HG02943 (cell line): Measurements from ENCODE around the gene FAM78B.

Experiments
- ATAC-seq: cut with Tn5 transposase; IDR thresholded peaks from one replicate; pipeline ENCODE4 v1.9.1; 2021; ENCODE audit warnings: mild to moderate bottlenecking, low read depth, moderate library complexity; ENCODE audit not compliant: unreplicated experiment

Gene FAM78B

DNA sequence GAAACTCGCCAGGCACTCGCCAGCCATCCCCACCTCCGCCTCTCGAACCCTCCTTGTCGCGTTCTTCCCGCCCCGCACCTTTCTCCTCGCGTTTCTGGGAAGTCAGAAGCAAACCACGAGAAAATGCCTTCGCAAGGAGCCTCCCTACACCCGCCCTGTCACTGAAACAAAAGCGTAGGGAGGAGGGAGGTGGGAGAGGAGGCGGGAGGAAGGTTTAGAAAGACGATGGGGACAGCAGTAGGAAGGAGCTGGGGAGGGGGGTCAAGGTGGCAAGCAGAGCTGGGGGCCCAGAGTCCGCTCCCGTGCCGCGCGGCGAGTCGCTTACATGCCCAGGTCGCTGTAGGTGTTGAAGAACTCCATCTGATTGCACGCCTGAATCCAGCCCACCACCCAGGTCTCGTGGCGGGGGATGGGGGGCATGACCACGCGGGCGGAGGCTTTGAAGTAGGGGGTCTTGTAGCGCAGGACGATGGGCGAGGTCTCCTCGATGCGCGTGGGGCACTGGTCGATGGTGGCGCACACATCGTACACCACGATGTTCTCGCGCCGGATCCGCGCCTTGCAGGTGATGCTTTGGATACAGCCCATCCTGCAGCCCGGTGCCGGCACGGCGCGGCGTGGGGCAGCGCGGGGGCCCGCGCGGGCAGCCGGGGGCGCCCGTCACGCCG lies 1.0 kb downstream of the FAM78B start:
- ATAC-seq: no peak

DNA sequence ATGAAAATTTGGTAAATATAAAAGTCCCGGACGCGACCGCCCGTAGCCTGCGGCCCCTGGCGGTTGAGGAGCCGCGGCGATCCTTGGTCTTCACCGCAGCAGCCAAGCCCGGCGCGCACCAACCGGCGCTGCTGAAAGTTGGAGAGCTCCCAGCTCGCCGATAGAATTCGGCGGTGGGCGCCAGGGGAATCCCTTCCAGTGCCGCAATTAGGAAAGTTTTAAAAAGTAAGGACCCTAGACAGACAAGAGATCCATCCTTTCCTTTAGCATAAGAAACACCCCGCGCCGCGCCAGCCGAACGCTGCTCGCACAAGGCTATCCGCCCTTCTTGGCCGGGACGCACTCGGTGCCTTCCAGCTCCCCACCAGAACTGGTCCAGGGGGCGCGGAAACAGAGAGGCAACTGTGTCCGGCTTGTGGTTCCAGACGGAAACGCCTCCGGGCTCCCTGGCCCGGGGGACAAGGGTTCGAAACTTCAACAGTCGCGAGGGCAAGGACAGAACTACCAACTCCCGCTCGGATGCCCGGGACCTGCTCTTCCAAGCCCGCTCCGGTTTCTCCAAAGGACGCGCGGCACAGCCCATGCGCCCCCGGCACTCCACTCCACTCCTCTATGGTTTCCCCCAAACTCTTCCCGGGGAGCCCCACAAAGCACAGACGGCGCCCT lies 1.7 kb downstream of the FAM78B start:
- no peak for ATAC-seq

DNA sequence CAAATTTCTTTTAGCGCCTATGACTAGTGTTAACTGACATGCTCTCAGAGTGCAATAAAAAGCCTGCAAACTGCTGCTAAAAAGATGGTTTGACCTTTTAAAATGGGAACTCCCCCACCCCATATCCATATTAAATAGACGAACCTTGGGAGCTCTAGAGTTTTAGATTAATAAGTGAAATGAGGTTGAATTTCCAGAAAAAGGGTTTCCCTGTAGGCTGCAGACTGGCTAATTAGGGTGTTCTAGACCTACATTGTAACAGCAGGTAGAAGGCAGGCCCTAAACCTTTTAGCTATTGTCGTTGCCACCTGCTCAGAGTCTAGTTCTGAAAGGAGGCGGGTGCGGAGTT lies 2.2 kb downstream of the FAM78B start:
- ATAC-seq: no peak

DNA sequence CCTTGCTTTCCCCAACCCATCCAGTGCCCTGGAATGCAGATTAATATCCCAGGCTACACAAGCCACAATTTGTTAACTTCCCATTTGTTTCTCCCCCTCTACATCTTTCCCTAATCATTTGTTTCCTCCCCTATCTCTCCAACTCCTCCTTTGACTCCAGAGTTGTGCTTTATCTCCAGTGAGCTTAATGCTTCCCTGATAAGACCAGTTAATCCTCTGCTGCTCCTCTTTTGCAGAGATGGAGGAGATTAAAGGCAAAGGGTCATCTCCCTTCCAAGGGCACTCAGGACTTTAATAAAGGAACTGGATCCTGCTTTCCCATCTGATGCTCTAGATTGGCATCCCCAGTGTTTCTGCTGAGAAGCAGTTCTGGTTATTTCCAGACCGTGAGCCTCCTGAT lies 7.1 kb downstream of the FAM78B start:
- ATAC-seq: no peak

DNA sequence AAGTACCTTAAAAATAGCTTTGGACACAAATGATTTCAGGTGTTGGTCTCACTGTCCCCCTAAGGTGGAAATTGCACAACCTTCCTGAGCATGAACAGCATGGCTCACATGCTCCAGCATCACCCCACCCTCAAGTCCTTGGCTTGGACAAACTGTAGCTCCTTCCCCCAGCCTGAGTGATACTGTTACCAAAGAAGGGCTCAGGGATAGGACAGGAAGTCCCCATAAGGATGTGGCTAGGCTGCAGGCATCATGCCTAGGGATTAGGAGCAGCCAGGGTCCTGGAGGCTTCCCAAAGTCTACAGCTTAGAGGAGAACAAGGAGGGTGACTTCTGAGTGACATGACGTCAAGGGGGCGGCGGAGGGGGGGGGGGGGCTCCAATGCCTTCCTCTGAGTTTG lies 10.1 kb downstream of the FAM78B start:
- ATAC-seq: no peak

DNA sequence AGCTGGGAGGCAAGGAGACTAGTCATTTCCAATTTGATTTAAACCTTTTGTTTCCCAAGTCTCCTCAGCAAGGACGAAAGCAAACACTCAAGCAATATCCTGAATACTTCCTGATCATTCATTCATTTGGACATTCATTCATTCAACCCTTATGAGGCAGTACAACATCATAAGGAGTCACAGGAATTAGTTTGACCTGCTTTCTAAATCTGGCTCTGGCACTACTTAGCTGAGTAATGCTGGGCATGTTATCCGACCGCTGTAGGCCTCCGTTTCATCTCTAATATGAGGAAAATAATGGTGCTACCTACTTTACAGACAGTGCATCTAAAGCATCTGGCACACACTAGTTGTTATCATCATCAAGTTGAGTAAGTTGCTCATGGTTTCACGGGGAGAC lies 11.7 kb downstream of the FAM78B start:
- ATAC-seq: no peak

DNA sequence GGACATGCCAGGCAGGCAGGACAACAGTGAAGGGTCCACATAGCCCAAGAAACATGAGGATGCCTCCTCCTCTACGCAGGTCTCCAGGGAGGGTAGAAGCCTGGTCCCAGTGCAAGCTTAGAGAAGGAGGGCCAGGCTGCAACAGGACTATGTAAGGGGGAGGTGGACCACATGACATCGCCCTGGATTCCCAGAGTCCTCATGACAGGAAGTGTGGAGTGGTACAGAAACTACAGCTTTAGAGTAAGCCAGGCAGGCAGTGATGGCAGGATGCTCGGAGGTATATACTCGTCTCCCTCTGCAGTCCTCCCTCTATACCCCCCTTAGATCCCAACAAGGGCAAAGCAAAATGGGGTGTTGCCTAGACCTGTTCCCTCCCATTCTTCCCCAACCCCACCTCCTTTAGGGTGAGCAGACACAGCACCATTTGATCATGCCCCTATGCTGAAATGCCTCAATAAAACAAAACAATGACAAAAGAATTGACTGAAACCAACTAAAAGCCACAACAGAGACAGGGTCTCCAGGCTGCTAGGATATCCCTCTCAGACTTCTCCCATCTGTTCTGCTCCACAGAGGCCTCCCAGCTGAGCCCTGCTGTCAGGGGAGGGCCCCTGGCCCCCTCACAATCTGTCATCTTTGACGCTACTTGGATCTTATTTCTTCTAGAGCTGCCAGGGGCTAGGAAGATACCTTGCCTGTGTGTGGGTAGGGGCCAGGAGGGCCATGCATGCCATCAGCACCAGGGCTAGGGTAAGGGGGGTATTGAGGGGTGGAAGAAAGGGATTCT lies 13.1 kb downstream of the FAM78B start:
- no peak for ATAC-seq

DNA sequence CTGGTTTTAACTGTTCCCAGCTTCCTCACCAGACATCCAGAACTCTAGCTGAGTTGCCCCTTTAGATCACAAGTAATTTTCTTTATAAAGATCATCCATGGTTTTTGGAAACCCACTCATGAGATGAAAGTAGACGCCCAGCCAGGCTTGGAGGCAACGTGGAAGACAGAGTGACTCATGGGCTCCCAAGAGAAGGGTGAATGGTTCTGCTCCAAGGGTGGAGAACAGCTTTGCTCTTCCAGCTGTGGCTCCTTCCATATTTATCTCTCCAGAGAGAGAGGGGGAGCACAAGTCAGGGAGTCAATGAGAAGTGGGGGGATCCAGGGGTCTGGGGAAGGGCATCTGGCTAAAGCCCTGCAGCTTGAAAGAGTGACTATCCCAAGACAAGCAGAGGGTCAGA lies 13.8 kb downstream of the FAM78B start:
- no peak for ATAC-seq

DNA sequence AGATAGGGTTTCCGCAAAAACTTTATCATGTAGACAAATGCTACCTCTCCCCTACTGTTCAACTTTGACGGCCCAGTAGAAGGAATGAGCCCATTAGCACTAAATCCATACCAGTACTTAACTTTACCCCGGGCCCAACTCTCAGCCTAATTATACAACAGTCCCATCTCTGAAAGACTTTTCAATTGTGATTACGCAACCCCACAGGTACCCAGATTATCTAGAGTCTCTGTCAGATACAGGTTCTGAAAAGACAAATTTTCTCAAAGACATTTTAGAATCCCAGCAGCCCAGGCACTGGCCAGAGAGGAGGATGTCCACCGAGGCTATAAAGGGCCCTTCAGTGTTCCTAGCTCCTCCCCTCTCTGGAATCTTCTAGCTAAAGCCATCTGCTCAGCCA lies 15.0 kb downstream of the FAM78B start:
- no peak for ATAC-seq

DNA sequence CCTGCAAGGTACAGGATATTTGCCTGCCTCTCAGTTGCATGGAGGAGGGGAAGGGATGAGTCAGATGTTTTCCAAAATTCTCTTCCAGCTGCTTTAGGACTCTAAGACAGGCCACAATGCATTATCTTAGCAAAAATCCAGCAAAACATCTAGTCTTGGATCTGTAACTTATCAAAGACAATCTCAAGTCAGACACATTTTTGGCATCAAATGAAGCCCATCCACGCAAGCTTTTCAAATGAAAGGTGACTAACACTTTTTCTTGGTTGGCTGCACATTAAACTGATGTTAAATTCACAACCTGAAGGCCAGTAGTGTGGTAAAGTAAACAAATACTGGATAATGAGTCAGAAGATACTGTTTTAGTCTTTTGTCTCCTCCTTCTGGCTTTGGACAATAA lies 21.3 kb downstream of the FAM78B start:
- no peak for ATAC-seq

DNA sequence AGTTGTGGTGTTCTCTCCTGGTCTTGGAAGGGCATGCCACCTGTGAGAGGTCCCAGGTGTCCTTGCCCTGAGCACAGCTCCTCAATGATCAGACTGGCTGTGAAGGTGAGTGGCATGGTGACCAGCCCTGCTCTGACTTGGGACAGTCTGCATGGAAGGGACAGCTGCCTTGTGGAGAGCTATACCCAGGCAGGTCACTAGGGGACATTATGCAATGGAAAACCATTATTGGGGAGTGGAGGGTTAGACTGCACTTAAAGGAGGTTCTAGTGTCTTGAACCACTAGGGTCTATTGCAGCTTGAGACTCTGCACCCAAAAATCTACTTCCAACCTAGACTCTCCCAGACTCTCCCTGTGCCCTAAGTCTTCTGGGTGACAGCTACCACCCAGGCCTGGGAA lies 24.8 kb downstream of the FAM78B start:
- ATAC-seq: no peak

DNA sequence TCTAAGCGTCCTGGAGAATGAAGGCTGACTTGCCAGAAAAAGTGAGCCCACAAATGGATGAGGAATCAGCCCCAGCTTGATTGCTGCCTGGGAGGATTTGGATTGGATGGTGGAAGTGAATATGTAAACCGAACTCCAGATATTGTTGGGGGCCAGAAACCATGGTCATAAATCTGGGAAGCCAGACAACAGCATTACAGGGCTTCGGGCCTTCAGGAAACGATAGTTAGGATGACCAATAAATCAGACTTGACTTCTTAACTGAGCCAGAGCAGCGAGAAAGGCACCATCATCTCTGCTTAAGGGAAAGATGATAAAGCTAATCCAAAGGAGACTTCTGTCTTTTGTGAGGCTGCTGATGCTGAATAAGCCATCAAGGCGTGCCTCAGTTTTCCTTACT lies 26.6 kb downstream of the FAM78B start:
- no peak for ATAC-seq

DNA sequence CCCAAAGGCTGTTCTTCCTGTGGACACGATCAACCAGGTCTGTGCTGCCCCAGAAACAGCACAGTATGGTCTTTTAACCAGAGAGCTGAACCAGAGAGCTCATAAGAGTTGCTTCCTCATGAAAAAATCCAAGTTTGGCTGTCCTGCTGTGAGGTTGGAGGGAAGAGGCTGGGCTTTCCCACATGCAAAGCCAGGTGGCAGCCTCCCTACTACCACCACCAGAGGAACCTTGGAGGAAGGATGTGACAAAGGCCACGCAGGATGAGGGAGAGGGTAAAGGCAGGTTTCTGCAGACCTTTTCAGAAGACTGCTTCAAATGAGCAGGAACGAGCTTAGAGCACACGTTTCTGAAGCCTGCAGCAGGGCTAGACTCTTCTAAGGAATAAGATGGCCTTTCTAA lies 27.1 kb downstream of the FAM78B start:
- ATAC-seq: no peak

DNA sequence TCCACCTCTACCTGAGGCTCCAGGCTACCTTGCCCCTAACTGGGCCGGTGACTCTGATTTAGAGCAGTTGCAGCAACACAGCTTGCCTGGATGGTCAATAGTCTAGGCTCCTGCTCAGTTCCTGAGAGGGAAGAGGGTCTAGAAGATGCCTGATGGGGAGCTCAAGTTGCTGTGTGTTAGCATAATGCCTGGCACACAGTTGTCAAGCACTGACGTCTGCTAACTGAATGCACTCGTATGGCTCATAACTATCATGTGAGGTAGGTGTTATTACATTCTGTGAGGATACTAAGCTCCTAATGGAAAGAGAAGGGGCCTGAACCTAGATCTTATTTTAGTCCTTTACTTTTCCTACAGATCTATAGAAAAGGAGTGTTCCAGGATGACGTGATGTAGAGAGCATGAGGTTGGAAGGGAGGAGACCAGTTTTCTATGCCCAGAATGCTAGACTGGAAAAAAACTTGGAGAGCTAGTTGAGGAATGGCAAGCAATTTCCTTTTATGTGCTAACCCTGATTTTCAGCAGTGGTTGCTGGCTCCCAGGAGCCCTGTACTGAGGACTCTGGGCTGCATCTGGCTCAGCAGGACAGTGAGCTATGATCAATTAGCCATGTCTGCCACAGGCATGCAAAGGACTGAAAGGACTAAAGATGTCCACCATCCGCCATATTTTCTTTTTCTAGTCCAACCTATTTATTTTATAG lies 30.0 kb downstream of the FAM78B start:
- no peak for ATAC-seq

DNA sequence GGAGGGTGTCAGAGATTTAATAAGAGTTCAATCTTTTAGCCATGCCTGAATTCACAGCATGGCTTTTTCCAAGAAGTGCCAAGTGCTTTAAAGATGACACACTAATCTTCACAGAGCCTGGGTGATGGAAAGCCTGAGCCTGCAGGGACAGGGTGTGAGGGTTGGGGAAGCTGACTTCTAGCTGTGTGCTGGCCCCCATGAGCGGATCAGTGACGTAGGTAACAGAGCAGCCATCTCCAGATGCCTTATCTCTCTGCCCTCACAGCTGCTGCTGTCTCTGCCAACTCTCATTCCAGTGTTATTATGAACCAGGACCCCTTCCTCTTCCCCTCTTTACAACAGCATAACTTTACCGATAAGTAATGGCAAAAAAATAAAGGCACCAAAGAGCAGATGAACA lies 30.6 kb downstream of the FAM78B start:
- no peak for ATAC-seq

DNA sequence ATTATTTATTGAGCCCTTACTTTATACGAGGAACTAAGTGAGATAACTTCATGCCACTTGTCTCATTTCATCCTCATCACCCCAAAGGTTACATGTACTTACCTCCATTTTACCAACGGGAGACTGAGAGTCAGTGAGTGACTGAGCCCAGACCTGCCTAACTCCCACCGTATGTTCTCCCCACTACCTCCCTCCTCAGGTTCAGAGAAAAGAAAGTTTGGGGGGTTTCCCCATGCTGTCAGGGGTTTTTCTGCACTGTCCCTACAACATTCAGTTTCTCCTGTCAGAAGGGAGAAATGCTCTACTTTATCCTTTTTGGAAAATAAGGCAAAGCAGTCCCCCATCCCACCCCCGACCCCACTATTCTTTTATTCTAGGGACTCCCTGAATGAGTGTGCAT lies 32.9 kb downstream of the FAM78B start:
- ATAC-seq: no peak

DNA sequence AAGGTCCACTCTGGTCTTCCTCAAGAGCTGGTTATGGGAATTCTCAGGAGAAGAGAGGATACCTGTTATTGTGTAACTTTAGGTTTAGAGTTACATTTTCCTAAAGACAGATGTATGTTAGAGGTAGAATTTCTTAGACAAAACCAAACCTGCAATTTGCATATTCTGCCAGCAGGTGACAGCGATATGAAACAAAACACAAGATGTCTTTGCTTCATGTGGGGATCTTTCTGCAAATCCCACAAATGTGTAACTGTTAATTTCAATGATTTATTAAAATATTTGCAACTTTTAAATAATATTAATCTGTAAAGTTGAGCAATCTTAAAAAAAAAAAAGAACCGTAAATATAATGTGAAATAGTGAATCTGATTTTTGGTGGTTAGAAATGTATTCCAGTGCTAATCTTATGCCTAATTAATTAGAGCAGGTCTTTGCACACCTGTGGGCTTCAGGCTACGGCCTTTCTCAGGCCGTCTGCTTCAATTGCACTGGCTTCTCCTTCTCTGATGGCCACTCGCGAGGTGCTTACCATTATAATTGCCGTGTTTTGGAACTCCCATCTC lies 33.4 kb downstream of the FAM78B start:
- ATAC-seq: no peak

DNA sequence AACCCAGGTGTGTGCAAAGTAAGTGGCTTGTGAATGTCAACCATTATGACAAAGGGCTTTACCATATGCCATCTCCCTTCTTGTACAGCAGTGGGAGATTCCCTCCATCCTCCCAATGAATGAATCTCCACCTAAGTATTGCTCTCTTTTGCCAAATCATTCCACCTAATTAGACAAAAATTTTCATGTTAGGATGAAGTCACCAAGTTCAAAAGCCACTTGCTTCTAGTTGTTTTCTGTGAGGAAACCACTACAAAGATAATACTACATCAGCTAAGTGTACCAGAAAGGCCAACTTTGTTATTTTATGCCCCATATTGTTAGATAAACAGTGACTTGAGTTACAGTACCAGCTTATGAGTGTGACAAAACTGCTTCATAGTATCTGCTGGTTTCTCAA lies 34.3 kb downstream of the FAM78B start:
- no peak for ATAC-seq

DNA sequence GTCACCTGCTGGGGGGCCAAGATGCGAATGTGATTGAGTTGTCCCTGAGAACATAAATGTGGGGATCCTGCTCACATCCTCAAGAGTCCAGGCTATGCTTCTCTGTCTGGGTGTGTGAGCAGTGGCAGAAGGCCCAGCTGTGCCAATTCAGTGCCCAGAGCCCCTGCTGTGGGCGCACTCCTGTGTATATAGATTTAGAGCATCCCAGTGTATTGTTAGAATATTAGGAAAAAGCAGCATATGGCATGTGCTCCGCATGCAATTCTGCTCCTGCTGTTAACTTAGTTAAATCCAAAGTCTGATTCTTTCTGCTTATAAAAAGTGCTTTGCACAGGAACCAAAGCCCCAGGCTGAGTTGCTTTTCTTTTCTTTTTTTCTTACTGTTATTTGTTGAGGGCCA lies 37.8 kb downstream of the FAM78B start:
- no peak for ATAC-seq

DNA sequence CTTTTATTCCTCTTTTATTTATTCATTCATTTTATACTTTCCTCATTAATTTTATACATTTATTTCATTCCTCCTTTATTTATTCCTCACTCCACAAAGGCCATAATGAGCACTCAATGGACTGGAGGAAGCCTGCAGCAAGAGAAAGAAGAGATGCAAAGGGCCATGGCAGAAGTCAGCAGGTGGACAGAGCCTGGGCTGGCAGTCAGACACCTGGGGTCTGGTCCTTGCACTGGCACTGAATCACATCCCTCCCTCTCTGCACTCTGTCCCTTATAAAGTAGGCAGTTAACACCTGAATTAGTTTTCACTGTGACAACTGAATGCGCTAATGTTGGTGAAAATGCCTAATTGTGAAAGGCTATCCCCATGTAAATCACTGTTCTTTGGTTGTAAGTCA lies 38.6 kb downstream of the FAM78B start:
- no peak for ATAC-seq

DNA sequence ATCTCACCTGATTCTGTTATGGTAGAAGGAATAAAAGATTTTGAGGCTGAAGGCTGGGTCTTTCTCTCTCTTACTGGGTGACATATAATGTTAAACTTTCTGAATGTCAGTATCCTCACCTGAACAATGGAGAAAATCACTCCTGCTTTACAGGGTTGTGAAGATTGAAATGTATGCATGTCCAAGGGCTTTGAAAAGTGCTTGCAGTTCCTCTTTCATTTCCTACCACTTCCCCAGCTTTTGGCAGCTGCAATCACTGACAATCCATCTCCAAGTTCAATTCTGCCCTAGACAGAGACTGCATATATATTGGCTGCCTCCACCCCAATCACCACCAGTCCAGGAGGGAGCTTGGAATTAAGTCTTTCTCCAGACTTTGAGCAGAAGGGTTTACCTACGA lies 39.8 kb downstream of the FAM78B start:
- no peak for ATAC-seq
